Stimulated activated CD4-positive, alpha-beta T cell treated with anti-CD3 and anti-CD28 coated beads, Interleukin-4, amount 100 ng/mL, for 24 hours (primary cell): Measurements from ENCODE around the gene SLC12A7.
"Not testable (repeated sequence)": the region's sequence is repeated elsewhere in the genome, so short reads cannot be mapped to it uniquely, and the experiment has no call there.

Experiments
- DNase-seq: peaks from one replicate; pipeline ENCODE4 v3.0.0-alpha.2; 2020

The SLC12A7 gene

DNA sequence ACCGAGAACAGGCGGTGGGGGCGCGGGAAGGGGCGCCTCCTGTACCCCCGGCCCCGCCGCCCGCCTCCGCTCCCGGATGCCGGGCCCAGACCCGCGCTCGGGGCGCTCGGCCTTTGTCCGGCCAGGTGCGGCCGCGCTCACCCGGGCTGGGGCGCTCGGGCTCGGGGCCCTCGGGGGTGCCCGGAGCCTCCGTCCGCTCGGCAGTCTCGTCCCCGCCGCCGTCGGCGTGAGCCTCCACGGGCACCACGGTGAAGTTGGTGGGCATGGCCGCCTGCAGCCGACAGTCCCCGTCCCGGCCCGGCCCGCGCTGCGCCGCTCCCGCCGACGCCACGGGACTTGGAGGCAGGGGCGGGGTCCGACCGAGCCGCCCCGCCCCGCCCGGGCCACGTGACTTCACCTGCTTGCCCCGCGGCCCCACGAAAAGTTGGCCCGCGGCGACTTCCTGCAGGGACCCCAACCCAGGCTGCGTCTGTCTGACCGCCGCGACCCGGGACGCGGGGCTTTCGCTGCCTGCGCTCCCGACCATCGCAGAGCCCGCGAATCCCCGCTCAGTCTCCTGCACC is at the start of gene SLC12A7:
Gene SLC12A7 (minus strand): TSS at position 337 of the 563 bp plus-strand sequence. CDS start 72 bp downstream, at position 265.
- DNase-seq, result peak; percentile 60

DNA sequence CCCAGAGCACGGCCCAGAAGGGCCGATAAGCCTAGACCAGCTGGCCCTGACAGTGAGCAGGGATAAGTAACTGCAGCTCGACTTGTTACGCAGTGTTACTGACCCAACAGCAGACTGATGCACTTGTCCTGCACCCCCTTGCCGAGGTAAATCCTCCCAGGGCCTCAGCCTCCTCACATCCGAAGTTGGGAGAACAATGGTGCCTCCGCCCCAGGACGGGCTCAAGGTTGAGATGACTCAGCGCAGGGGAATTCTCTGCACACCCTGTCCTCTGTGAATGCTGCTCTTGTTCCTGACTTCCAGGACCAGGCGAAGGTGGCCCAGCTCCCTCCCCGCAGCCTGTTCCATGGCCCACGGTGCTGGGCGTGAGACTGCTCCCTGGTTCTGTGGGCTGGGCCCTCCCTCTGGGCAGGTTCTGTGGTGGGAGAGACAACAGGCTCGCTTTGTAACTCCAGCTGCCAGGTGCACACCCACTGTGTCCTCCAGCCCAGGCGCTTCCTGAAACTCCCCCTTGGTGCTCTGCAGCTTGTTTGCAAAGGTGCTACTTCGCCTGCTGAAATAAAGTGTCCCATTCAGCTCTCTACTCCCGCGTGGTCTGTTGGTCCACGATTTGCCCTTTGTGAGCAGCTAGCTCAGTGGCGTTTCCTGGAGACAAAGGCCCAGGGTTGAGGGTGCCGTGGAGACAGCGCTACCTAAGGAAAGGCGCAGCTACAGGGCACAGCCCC is 49.4 kb upstream of the SLC12A7 start:
- DNase-seq, result no peak

DNA sequence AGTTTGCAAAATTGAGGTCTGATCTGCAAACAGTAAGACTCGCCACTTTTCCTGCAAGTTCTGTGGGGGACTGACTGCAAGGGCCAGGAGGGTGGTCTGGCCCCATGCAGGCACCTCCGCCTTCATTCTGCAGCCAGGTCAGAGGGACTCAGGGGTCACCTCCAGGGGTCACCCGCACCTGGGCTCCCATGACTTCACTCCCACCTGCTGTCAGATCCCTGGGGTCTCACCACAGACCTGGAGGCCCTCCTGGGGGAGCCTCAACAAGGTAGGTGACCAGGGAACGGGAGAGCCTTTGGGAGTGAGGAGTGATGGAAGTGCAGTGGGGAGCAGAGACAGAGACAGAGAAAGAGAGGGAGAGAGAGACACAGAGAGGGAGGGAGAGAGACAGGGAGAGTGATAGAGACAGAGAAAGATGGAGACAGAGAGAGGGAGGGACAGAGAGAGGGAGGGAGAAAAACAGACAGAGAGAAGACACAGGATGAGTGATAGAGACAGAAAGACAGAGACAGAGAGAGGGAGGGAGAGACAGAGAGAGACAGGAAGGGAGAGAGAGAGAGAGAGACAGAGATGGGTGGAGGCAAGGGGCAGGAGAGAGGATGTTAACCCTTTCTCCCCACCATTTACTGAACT is 48.0 kb upstream of the SLC12A7 start:
- no peak for DNase-seq

DNA sequence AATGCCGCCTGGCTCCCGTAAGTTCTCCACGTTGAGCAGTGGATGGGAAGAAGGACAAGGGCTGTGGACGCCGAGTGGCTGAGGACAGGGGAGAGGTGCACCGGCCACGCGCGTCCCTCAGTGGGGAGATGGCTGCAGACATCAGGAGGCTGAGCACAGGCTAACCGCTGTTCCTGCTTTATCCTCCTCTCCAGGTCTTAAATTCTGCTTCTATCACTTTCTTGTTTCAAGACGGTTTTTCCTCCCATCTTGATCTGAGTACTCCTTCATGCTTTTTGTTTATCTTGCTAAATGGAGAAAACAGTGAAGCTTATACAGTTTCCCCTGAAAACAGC is 47.4 kb upstream of the SLC12A7 start:
- no peak for DNase-seq

DNA sequence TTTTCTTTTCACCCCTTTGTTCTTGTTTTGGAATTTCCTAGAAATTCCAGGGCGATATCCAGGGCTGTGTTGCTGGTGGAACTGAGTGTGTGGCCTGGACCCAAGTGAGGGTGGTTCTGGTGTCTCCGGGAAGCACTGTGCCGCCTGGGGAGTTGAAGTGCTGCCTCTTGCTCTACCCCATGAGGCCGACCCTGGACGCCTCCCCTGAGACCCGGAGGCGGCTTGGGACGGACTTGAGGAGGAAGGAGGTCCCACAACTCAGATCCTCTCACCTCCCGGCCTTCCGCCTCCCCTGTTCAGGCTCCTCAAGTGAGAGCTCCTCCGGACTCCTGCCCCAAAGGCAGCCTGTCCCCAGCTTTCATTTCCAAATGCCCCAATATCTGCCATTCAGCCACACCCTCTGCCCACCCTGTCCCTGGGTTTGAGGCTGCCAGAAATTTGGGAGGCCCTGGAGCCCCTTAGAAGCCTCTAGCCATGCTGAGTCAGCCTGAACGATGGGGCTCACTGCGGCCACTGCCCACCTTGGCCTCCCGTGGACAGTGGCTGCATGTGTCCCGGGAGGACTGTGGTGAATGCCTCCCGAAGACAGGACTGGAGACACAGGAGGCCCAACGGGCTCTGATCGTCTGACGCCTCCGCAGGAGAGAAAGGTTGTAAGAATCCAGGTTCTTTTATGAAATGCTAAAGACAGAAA is 46.9 kb upstream of the SLC12A7 start:
- no peak for DNase-seq

DNA sequence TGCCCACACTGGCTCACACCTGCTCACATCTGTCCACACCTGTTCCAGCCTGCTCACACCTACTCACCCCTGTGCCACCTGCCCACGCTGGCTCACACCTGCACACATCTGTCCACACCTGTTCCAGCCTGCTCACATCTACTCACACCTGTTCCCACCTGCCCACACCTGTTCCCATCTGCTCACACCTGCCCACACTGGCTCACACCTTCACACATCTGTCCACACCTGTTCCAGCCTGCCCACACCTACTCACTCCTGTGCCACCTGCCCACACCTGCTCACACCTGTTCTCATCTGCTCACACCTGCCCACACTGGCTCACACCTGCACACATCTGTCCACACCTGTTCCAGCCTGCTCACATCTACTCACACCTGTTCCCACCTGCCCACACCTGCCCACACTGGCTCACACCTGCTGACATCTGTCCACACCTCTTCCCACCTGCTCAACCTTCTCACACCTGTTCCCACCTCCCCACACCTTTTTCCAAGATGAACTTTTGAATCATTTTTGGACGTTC is 45.7 kb upstream of the SLC12A7 start:
- not testable (repeated sequence) for DNase-seq

DNA sequence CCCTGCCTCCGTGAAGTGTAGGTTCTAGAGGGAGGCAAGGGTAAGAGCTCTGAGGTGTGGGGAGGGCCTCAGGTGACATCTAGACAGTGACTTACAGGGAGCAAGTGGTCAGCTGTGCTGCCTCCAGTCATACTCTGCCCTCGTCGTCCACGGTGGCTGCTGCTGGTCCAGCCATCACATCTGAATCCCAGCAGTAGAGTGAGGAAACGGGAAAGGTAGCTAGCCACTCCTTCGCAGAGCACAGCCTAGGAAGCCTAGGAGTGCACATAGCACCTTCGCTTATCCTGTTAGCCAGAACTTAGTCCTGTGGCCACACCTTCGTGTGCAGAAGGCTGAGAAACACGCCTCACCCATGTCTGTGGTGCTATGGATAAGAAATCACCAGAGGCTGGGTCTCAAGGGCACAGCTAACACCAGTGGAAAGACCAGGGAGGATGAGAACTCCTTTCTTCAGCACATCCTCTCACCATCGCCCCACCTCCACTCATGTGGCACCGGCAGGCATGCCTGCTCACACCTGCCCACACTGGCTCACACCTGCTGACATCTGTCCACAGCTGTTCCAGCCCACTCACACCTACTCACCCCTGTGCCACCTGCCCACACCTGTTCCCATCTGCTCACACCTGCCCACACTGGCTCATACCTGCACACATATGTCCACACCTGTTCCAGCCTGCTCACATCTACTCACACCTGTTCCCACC is 45.0 kb upstream of the SLC12A7 start:
- DNase-seq, result no peak

DNA sequence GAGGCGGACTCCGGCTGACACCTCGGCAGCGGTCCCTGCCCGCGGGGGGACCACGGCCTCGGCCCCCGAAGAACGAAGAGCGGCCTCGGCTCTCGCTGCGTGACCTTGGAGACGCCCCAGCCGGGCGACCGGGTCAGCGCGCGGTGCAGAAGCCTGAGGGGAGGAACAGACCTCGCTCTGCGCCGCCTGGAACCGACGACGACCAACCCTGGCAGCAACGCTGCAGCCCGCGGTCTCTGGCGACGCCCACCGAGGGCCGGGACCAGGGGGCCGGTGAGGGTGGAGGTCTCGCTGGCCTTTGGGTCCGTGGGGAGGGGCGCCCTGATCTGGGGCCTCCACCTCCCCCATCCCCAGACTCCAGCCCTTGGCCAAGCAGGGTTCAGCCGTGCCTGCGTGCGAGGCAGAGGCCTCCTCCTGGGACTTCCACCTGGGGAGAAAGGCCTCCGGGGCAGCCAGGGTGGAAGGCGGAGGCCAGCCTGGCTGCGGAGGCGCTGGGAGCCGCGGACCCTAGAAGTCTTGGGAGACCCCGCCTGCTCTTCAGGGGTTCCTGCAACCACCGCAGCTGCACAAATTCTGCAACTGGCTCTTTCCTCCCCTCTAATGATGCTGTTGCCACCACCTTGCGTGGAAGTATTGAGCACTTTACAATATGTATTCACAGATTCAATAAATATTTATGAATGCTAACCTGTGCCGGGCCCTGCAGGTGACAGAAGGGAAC is 44.3 kb upstream of the SLC12A7 start:
- no peak for DNase-seq

DNA sequence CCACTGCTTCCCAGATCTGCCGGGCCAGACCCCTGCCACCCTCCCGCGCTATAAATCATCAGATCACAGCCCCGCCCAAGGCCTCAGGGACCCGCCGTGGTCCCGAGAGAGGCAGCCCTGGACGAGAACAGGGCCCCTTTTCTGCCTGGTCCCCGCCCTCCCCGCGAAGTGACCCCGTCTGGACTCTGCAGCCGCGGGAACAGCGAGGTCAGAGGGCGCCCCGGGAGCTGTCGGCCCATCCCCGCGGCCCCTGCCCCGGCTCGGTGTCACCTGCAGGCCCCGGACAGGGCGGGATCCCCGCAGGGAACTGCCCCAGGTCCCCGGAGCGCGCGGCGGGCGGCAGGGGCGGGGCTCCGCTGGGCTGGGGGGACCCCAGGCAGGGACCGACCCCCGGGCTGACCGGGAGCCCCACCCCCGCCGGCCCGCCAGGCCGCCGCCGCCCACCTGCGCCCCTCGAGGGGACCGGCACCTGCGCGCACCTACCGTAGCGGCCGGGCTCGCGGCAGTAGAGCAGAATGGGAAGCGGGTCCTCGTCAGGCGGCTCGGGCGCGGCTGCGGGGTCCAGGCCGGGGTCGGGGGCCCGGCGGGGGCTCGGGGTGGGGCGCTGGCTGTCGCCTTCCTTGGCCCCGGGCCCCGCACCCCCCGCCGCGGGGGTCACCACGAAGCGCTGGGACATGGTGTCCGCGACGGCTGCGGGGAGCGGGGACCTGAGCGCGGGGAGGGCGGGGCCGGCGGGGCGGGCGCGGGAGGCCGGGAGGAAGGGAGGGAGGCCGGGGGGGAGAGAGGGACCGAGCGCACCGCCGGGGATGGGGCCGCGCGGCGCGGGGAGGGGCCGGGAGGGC is 43.5 kb upstream of the SLC12A7 start:
- DNase-seq, result no peak

DNA sequence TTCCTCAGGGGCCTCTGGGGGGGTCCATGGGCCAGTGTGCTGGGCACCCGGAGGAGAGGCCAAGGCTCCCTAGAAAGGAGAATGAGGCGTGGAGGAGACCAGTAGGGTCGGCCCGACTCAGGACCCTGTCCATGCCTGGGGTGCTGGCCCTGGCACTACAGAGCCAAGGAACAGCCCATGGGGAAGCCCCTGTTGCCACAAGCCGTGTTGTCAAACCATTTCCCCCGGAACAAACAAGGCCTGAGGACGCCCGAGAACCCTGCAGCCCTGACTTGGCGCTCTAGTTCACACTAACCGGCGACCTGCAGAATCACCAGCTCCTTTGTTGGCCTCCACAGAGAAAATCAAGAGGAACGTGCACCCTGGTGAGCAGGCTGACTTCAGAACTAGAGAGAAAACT is 41.6 kb upstream of the SLC12A7 start:
- DNase-seq, result no peak

DNA sequence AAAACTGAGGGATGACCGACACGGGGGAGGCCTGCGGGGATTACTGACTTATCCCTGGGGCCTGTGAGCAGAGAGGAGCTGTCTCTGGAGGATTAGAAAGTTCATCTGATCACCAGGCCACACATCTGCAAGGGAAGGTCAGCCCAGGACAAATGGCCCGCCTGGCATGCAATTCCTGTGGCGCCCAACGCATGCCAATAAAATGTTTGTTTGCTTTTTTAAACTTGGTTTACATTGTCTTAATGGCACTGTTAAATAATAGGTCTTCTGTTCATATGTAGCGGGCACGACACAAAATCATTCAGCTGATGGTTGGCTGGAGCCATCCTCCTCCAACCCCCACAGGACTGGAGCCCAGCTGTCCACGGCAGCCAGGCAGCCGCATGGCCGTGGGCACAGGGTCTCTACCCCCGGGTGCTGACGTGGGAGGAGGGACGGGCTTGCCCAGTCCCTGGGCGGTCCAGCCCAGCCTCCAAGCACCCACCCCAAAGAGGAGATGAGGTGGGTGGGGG is 41.0 kb upstream of the SLC12A7 start:
- DNase-seq, result no peak

DNA sequence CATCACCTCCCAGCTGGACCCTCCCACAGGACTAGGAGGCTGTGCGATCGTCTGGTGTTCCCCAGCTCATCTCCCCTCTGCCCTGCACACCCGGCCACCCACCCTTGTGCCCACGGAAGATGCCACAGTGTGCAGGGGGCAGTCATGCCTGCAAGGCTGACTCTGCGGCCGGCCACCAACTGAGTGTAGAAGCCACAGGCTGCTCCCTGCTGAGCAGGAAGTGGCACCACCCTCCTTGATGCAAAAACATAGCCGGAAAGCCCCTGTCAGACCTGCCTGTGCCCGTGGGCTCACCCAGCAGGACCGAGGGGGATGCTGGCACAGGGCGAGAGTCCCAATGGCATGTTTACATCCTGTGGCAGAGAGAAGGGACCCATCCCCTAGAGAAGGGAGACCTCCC is 40.3 kb upstream of the SLC12A7 start:
- DNase-seq, result no peak

DNA sequence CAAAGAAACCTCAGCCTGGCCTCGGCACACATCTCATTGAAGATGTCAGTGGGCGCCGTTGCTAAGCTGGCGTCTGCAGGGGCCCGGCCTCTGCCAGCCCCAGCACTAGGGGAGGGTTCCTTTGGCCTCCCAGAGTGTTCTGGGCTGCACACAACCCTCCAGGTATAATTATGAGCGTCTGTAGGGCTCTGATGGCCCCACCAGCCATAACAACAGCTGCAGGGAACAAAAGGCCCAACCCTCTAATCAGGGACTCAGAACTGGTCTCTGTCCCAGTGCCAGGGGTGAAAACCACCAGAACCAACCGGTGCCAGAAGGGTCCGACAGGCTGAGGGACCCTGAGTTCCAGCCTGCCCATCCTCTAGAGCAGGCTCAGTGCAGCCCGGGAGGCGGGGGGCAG is 39.5 kb upstream of the SLC12A7 start:
- DNase-seq, result no peak

DNA sequence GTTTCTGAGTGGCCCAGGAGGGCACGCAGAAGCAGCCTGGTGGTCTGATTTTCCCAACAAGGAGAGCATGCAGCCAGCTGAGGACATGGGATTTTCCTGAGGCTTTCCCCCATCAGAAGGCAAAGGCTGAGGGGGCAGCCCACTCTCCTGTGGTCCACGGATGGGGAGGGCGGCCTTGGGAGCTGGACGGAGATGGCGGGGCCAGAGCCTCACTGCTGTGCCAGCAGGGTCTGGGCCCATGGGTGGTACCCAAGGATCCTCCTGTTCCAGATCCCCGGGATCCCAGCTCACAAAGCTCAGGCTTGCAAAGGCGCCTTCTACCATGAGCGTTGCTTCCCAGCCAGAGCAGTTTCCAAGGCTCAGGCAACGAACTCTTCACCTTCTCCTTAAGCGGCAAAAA is 39.0 kb upstream of the SLC12A7 start:
- no peak for DNase-seq

DNA sequence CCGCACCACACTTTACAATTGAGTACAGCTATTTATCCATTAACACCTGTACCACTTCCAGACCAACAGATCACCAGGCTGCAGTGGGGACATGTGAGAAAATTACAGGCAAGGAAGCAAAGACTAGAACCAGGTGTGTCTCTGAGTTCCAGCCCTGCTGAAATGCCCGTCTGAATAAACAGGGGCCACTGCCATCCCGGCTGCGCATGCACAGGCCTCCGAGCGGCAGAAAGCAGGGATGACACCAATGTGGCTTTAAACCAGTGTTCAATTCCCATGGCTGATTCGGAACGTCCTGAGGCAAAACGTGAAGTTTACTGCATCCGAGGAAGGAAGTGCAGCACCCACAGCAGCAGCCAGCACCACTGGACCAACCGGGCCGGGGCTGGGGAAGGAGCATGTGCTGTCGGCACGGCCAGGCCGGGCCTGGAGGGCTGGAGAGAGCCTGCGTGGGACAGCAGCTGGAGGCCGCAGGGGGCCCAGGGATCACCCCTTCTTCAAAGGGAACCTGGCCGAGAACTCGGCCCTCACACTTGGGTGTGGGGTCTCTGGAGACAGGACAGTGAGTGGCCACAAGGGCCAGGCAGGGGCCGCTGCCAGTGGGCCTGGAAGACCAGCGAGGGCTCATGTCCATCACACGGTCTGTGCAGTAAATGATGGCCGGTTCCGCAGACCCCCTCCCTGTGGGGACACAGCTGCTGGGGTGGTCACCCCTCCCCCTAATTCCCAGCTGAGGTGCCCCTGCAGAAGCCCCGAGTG is 33.0 kb upstream of the SLC12A7 start:
- no peak for DNase-seq

DNA sequence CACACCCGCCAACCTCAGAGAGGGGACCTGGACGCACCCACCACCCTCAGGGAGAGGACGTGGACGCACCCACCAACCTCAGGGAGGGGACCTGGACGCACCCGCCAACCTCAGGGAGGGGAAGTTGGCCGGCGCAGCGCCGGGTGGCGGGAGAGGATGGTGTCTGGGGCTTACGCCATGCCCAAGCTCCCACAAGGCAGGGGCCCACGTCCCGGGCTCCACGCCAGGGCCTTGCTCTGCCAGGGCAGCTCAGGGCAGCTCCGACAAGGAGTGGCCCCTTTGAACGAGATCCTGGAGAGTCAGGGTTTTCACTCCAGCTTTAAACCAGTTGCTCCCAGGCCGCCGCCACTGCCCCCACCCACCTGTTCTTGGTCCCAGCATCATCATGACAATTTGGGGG is 32.2 kb upstream of the SLC12A7 start:
- no peak for DNase-seq

DNA sequence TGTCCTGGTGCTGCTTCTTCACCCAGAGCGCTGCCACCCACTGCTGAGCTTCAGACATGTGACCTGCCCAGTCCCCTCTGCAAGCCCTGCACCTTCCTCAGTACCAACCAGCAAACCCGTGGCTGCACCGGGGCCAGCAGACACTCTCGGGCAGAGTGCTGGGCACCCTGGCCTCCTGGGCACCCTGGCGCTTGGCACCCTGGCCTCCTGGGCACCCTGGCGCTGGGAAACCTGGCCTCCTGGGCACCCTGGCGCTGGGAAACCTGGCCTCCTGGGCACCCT is 31.7 kb upstream of the SLC12A7 start:
- DNase-seq, result no peak

DNA sequence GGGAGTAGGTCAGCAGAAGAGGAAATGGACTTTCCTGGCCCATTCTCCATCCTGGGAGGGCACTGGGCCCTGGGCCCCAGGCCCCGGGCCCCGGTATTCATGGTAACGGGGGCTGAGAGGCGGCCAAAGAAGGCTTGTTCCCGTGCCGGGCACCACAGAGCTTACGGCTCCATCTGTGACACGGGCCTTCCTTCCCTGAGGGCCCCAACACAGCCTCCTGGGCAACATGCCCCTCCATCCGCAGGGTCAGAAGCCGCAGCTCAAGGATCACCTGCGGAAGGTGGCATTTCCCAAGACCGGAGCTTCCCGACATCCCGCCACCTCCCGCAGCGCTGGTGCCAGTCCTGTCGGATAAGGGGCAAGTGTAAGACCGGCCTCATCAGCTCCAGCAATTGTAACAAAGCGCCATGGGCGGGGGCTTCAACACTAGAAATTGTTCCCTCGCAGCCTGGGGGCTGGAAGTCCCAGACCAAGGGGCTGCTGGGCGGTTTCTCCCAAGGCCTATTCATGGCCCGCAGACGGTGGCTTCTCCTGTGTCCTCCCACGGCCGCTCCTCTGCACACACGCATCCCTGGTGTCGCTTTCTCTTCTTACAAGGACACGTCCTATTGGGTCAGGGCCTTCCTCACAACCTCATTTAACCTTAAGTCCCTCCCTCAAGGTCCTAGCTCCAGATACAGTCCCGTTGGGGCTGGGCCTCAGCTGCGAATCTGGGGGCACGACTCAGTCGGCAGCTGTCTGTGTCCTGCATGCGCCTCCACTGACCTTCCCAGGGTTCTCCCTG is 31.2 kb upstream of the SLC12A7 start:
- DNase-seq, result no peak

DNA sequence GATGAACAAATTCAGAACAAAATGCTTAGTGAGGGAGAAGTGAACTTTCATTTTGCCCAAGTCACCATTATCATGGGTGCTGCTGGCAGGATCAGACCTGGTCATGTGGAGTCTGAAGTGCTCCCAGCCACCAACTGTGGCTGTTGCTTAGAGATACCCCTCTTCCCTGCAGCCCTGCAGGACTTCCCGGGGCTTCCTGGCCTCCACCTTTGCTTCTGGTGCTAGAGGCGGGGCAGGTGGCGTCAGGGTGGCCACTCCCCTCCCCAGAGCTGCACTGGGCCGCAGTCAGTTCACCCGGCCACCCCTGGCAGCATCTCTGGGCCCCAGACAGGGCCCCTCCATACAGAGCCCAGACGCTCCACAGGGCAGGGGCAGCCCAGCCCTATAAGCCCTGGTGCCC is 30.0 kb upstream of the SLC12A7 start:
- DNase-seq, result no peak

DNA sequence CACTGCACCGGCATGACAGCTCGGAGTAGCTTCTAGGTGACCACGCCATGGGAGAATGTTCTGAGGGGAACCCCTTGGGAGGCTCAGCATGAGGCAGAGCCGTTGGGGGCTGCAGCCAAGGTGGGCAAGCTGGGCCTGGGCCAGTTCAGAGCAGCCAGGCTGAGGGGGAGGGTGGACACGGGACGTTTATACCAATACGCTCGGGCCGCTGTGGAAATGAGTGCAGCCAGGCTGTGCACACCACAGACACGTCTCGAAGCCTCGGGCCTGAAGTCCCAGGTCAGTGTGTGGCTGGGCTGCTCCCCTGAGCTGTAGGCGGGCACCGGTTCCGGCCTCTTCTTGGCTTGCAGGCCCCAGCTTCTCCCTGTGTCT is 28.9 kb upstream of the SLC12A7 start:
- no peak for DNase-seq
